Body of pancreas (tissue), 4 donors: ENCODE data around the gene GALNTL6.

Experiments
- CTCF ChIP-seq, 7 experiments: fragments of 450-650 bp in 4 of 7; fragments of 200-600 bp in 3 of 7; sonication (generic) in 3 of 7; IDR thresholded peaks; one replicate each; pipeline ENCODE4 v1.5.1; 2016 to 2019; ENCODE audit warnings: antibody characterized with exemption in 7 of 7
- POLR2A ChIP-seq, 3 donors: fragments of 450-650 bp; IDR thresholded peaks; one replicate each; pipeline ENCODE4 v1.6.1; 2016; ENCODE audit warnings: antibody characterized with exemption in 3 of 3, mild to moderate bottlenecking in 2 of 3

GRCh38 chr4:172791841-172792240 is 978.6 kb downstream of the GALNTL6 start:
- TF ChIP-seq CTCF (IDR thresholded peaks at IDR 0.05) (no peak), POLR2A (IDR thresholded peaks at IDR 0.05) (no peak)
